COLO829 (cell line): ENCODE results near the gene TECTA.
A peak's percentile ranks its signal among the peaks of the same experiment; 100 is the strongest.

Source experiments
- DNase-seq: peaks from one replicate; pipeline ENCODE4 v3.0.0; 2012; ENCODE audit warnings: low spot score

The TECTA gene

GRCh38 chr11:121100943-121101342, at the start of gene TECTA:
TSS of gene TECTA (plus strand) at chr11:121101243. CDS start at chr11:121102666, 1,423 bp downstream.
- no peak for DNase-seq

- DNase-seq = no peak
Measured at GRCh38 chr11:121053244-121053643, 47.8 kb upstream of the TECTA start.

- no peak for DNase-seq
Measured at GRCh38 chr11:121054266-121054665, 46.8 kb upstream of the TECTA start.

- DNase-seq = no peak
Measured at GRCh38 chr11:121055076-121055475, 46.0 kb upstream of the TECTA start.

- DNase-seq = no peak
Measured at GRCh38 chr11:121057922-121058321, 43.1 kb upstream of the TECTA start.

- no peak for DNase-seq
Measured at GRCh38 chr11:121058941-121059340, 42.1 kb upstream of the TECTA start.

GRCh38 chr11:121059605-121060004, 41.4 kb upstream of the TECTA start:
- DNase-seq = no peak

- DNase-seq = peak; percentile 1
Measured at GRCh38 chr11:121063728-121064127, 37.3 kb upstream of the TECTA start.

GRCh38 chr11:121066623-121067022, 34.4 kb upstream of the TECTA start:
- DNase-seq = no peak

GRCh38 chr11:121067026-121067425, 34.0 kb upstream of the TECTA start:
- no peak for DNase-seq

GRCh38 chr11:121067453-121067852, 33.6 kb upstream of the TECTA start:
- DNase-seq = no peak

- no peak for DNase-seq
Measured at GRCh38 chr11:121067962-121068647, 32.9 kb upstream of the TECTA start.

GRCh38 chr11:121068787-121069186, 32.3 kb upstream of the TECTA start:
- DNase-seq = no peak

GRCh38 chr11:121070951-121071845, 29.8 kb upstream of the TECTA start:
- DNase-seq = no peak

- peak; percentile 60 for DNase-seq
Measured at GRCh38 chr11:121071846-121072450, 29.1 kb upstream of the TECTA start.

GRCh38 chr11:121081321-121081720, 19.7 kb upstream of the TECTA start:
- DNase-seq = no peak

GRCh38 chr11:121082219-121082618, 18.8 kb upstream of the TECTA start:
- DNase-seq = no peak

- DNase-seq = no peak
Measured at GRCh38 chr11:121082670-121083069, 18.4 kb upstream of the TECTA start.

- DNase-seq = no peak
Measured at GRCh38 chr11:121086866-121087265, 14.2 kb upstream of the TECTA start.

- no peak for DNase-seq
Measured at GRCh38 chr11:121089566-121089965, 11.5 kb upstream of the TECTA start.

GRCh38 chr11:121090145-121090721, 10.8 kb upstream of the TECTA start:
- DNase-seq = no peak

- no peak for DNase-seq
Measured at GRCh38 chr11:121091492-121092152, 9.4 kb upstream of the TECTA start.
